GM12873 (cell line): ENCODE data around the gene PTGDR.

Experiments
- CTCF ChIP-seq: IDR thresholded peaks from 2 replicates; pipeline ENCODE4 v1.5.1; 2012; ENCODE audit warnings: low read depth, mild to moderate bottlenecking, moderate library complexity, low read length, control low read depth; ENCODE audit not compliant: insufficient read depth; ENCODE audit errors: missing control alignments

Gene PTGDR

GRCh38 chr14:52235434-52235833 is 32.1 kb upstream of the PTGDR start:
- no peak for TF ChIP-seq CTCF

- TF ChIP-seq CTCF: no peak
Observed at GRCh38 chr14:52235866-52236510, 31.5 kb upstream of the PTGDR start.

GRCh38 chr14:52238682-52239081 is 28.8 kb upstream of the PTGDR start:
- TF ChIP-seq CTCF: no peak

- no peak for TF ChIP-seq CTCF
Observed at GRCh38 chr14:52240623-52241022, 26.9 kb upstream of the PTGDR start.

- TF ChIP-seq CTCF: no peak
Observed at GRCh38 chr14:52241087-52241793, 26.3 kb upstream of the PTGDR start.

- no peak for TF ChIP-seq CTCF
Observed at GRCh38 chr14:52244328-52244727, 23.2 kb upstream of the PTGDR start.

- TF ChIP-seq CTCF: no peak
Observed at GRCh38 chr14:52244997-52245396, 22.5 kb upstream of the PTGDR start.
